Parathyroid adenoma (tissue), 2 donors: Measurements from ENCODE around the gene VSTM5.

ENCODE experiments used
- H2AFZ ChIP-seq: fragments of 300-600 bp; sonication (generic); one replicate; pipeline ENCODE4 v1.7.0; 2017; ENCODE audit warnings: antibody characterized with exemption, mild to moderate bottlenecking
- H3K27ac ChIP-seq: fragments of 300-600 bp; sonication (generic); one replicate; pipeline ENCODE4 v1.7.0; 2017
- H3K27me3 ChIP-seq: fragments of 300-600 bp; sonication (generic); one replicate; pipeline ENCODE4 v1.7.0; 2017; ENCODE audit warnings: low read length; ENCODE audit not compliant: control insufficient read depth, insufficient read depth
- H3K36me3 ChIP-seq: fragments of 300-600 bp; sonication (generic); one replicate; pipeline ENCODE4 v1.7.0; 2017; ENCODE audit warnings: low read length; ENCODE audit not compliant: control insufficient read depth, insufficient read depth
- H3K4me1 ChIP-seq: fragments of 300-600 bp; sonication (generic); one replicate; pipeline ENCODE4 v1.7.0; 2017; ENCODE audit warnings: control low read depth
- H3K4me2 ChIP-seq: fragments of 300-600 bp; sonication (generic); one replicate; pipeline ENCODE4 v1.7.0; 2017; ENCODE audit warnings: low read length
- H3K4me3 ChIP-seq: fragments of 300-600 bp; sonication (generic); one replicate; pipeline ENCODE4 v1.7.0; 2017; ENCODE audit warnings: low read depth, low read length
- H3K79me2 ChIP-seq: fragments of 300-600 bp; sonication (generic); one replicate; pipeline ENCODE4 v1.7.0; 2017; ENCODE audit warnings: control low read depth
- H3K9ac ChIP-seq: fragments of 300-600 bp; sonication (generic); one replicate; pipeline ENCODE4 v1.7.0; 2017; ENCODE audit warnings: mild to moderate bottlenecking
- H3K9me3 ChIP-seq: fragments of 300-600 bp; sonication (generic); one replicate; pipeline ENCODE4 v1.7.0; 2017; ENCODE audit warnings: low read length; ENCODE audit not compliant: control insufficient read depth
- TF ChIP-seq, protein P1 (sequence below): fragments of 300-600 bp; sonication (generic); IDR thresholded peaks from one replicate; pipeline ENCODE4 v1.7.0; 2017; ENCODE audit warnings: antibody characterized with exemption, mild to moderate bottlenecking
- donor health status: primary hyperparathyroidism.

Gene VSTM5

DNA sequence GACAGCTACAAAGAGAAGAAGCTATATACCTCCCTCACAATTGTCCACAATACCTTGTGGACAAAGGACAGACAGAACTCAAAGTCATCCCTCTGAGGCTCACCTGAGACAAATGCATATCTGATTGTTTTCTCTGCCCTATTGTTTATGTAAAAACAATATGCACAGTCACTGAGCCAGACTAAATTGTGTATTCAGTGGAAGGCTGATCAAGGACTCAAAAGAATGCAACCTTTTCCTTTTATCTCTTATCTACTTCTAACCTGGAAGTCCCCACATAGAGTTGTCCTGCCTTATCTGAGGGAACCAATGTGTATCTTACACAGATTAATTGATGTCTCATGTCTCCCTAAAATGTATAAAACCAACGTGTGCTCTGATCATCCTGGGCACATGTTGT lies 80.3 kb downstream of the VSTM5 start:
- Histone ChIP-seq H3K9ac (no peak overlapping the region), H3K79me2 (no peaks in the 10 kb centered on the region), H3K27ac (no peak overlapping the region), H3K4me1 (no peaks in the 10 kb centered on the region), H3K4me2 (no peak overlapping the region), H2AFZ (no peak overlapping the region), H3K4me3 (no peak overlapping the region), H3K27me3 (no peaks in the 10 kb centered on the region), H3K36me3 (no peaks in the 10 kb centered on the region), H3K9me3 (no peaks in the 10 kb centered on the region)
- TF ChIP-seq, protein P1, sequence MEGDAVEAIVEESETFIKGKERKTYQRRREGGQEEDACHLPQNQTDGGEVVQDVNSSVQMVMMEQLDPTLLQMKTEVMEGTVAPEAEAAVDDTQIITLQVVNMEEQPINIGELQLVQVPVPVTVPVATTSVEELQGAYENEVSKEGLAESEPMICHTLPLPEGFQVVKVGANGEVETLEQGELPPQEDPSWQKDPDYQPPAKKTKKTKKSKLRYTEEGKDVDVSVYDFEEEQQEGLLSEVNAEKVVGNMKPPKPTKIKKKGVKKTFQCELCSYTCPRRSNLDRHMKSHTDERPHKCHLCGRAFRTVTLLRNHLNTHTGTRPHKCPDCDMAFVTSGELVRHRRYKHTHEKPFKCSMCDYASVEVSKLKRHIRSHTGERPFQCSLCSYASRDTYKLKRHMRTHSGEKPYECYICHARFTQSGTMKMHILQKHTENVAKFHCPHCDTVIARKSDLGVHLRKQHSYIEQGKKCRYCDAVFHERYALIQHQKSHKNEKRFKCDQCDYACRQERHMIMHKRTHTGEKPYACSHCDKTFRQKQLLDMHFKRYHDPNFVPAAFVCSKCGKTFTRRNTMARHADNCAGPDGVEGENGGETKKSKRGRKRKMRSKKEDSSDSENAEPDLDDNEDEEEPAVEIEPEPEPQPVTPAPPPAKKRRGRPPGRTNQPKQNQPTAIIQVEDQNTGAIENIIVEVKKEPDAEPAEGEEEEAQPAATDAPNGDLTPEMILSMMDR, result no peak
